ENCODE results near the gene ACTR5. TPM values are rescaled to one million over a fixed set of nuclear protein-coding genes. Genes with fewer than 3 reads are reported as not detected.

The ACTR5 gene
- total and polyA plus RNA-seq, 2 of the 13 experiments (the other 11 are each of a cell fraction or from before 2014, with no cell fraction given): 19.5 to 20.5 TPM

DNA sequence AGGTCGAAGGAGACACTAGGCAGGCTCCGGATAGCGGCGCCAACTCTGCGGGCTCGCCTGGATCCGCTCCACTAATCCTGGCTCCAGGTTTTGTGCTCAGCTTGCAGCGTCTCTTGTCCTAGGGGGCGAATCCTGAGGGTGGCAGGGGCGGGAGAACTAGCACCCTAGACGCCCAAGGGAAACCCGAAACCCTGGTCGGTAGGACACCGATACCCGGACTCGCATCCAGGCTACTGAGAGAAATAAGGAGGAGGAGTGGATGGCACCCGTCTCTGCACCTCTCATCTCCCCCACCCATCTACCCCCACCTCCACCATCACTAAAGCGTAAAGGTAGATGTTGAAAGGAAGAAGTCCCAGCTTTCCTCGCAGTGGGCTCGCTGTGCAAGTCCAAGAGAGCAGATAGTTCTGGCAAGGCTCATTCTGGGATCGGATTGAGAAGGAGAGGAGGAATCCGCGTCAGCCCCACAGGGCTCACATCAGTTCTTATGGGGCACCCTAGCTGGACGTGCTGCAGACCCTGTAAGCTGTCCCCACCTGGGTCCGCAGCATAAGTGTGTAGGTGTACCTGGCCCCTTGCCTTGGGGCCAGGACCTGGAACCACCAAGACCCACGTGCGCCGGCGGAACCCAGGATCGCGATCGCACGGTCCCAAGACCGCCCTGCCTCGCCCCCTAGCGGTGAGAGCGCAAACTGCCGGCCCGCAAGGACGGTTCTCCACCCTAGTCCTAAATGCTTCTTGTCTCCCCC lies 17.1 kb upstream of the ACTR5 start (continued):
- TF ChIP-seq NCOA1 (CRISPR knock-in tag; IDR thresholded peaks at IDR 0.05) (no peak), ZNF484 (CRISPR knock-in tag; IDR thresholded peaks at IDR 0.05; ENCODE audit: borderline replicate concordance, low read depth) (no peak), EEA1 (CRISPR knock-in tag; IDR thresholded peaks at IDR 0.05; ENCODE audit: borderline replicate concordance) (0 out of 2 replicates have a peak, but pooled peaks have one; percentile 59), ZNF275 (CRISPR knock-in tag; IDR thresholded peaks at IDR 0.05; ENCODE audit: borderline replicate concordance) (0 out of 2 replicates have a peak, but pooled peaks have one; percentile 40), NFIB (CRISPR knock-in tag; IDR thresholded peaks at IDR 0.05; ENCODE audit: borderline replicate concordance) (no peak), RFXAP (CRISPR knock-in tag; IDR thresholded peaks at IDR 0.05; ENCODE audit: borderline replicate concordance) (no peak), FIP1L1 (IDR thresholded peaks at IDR 0.05; ENCODE audit: borderline replicate concordance, insufficient read depth, low read depth, low read length) (no peak), CENPBD1 (CRISPR knock-in tag; IDR thresholded peaks at IDR 0.05; ENCODE audit: borderline replicate concordance, low read depth) (no peak), FOXJ3 (CRISPR knock-in tag; IDR thresholded peaks at IDR 0.05; ENCODE audit: borderline replicate concordance) (no peak), NR1H2 (CRISPR knock-in tag; IDR thresholded peaks at IDR 0.05; ENCODE audit: borderline replicate concordance, low read depth) (no peak), ZFP36L2 (CRISPR knock-in tag; IDR thresholded peaks at IDR 0.05) (no peak), THAP9 (CRISPR knock-in tag; IDR thresholded peaks at IDR 0.05; ENCODE audit: borderline replicate concordance) (peak; percentile 86), DR1 (CRISPR knock-in tag; IDR thresholded peaks at IDR 0.05) (no peak), POLR2A (IDR thresholded peaks at IDR 0.05; ENCODE audit: insufficient read depth in 1 of 2, low read depth in 2 of 2, low read length in 2 of 2) (no peak), ASH2L (IDR thresholded peaks at IDR 0.05; ENCODE audit: insufficient read length, low read depth, low read length) (peak; percentile 43), PHF21A (CRISPR knock-in tag; IDR thresholded peaks at IDR 0.05) (no peak), PRPF4 (IDR thresholded peaks at IDR 0.05; ENCODE audit: low read depth, low read length, poor library complexity, severe bottlenecking) (no peak), MEIS2 (CRISPR knock-in tag; IDR thresholded peaks at IDR 0.05) (peak; percentile 38; the same call in 1 of the 2 replicates), MTF2 (CRISPR knock-in tag; IDR thresholded peaks at IDR 0.05; ENCODE audit: borderline replicate concordance) (peak; percentile 82; the same call in 1 of the 2 replicates)
- TF ChIP-seq, protein P1, sequence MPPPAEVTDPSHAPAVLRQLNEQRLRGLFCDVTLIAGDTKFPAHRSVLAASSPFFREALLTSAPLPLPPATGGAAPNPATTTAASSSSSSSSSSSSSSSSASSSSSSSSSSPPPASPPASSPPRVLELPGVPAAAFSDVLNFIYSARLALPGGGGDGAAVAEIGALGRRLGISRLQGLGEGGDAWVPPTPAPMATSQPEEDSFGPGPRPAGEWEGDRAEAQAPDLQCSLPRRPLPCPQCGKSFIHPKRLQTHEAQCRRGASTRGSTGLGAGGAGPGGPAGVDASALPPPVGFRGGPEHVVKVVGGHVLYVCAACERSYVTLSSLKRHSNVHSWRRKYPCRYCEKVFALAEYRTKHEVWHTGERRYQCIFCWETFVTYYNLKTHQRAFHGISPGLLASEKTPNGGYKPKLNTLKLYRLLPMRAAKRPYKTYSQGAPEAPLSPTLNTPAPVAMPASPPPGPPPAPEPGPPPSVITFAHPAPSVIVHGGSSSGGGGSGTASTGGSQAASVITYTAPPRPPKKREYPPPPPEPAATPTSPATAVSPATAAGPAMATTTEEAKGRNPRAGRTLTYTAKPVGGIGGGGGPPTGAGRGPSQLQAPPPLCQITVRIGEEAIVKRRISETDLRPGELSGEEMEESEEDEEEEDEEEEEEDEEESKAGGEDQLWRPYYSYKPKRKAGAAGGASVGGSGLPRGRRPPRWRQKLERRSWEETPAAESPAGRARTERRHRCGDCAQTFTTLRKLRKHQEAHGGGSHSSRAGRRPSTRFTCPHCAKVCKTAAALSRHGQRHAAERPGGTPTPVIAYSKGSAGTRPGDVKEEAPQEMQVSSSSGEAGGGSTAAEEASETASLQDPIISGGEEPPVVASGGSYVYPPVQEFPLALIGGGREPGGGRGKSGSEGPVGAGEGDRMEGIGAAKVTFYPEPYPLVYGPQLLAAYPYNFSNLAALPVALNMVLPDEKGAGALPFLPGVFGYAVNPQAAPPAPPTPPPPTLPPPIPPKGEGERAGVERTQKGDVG (CRISPR knock-in tag; IDR thresholded peaks at IDR 0.05; ENCODE audit: borderline replicate concordance): peak; percentile 78
